ENCODE results near the gene PTPRT.

DNA sequence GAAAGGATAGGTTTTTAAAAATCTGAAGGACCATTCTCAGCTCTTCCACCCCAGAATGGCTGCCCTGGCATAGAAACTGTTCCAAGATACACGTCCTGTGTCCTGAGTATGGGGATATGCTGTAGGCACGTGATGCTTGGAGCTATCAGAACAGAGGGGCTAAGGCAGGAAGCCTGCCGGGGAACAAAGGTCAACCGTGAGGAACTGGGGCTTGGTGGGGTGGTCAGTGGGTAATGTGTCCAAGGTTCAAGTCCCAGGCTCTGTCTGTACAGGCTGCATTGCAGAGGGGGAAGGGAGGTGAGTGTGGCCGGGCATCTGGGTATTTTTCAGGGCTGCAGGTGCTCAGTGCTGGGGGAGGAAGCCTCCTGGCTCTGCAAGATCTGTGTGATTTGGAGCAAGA, 1092.0 kb downstream of the PTPRT start:
- TF ChIP-seq, protein P1, sequence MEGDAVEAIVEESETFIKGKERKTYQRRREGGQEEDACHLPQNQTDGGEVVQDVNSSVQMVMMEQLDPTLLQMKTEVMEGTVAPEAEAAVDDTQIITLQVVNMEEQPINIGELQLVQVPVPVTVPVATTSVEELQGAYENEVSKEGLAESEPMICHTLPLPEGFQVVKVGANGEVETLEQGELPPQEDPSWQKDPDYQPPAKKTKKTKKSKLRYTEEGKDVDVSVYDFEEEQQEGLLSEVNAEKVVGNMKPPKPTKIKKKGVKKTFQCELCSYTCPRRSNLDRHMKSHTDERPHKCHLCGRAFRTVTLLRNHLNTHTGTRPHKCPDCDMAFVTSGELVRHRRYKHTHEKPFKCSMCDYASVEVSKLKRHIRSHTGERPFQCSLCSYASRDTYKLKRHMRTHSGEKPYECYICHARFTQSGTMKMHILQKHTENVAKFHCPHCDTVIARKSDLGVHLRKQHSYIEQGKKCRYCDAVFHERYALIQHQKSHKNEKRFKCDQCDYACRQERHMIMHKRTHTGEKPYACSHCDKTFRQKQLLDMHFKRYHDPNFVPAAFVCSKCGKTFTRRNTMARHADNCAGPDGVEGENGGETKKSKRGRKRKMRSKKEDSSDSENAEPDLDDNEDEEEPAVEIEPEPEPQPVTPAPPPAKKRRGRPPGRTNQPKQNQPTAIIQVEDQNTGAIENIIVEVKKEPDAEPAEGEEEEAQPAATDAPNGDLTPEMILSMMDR (conservative IDR thresholded peaks at IDR 0.05; ENCODE audit: low read depth, low read length) = no peak
- TF ChIP-seq EZH2 (IDR thresholded peaks at IDR 0.05; ENCODE audit: borderline replicate concordance, low read depth, low read length, poor library complexity, severe bottlenecking) = no peak
